Natural killer cell (primary cell): ENCODE measurements around the gene RCAN2. TPM values are rescaled to one million over a fixed set of nuclear protein-coding genes. Genes with fewer than 3 reads are reported as not detected.

Source experiments
- ATAC-seq, 3 donors: fragments of 150-1000 bp in 2 of 3; fragments of 200-7000 bp in 1 of 3; cut with Tn5 transposase; 1 replicate in 1 of 3; 2 replicates in 2 of 3; pipeline ENCODE4 v1.10.0; 2021; ENCODE audit warnings: mild to moderate bottlenecking in 2 of 3, moderate library complexity in 2 of 3
- DNase-seq, 2 donors: peaks; one replicate each; pipeline versions ENCODE4 v3.0.0 to v3.0.0-alpha.2; 2013 to 2021; ENCODE audit warnings: mixed read lengths in 1 of 2
- H3K27ac ChIP-seq: one replicate; pipeline ENCODE4 v1.5.1; 2013; ENCODE audit warnings: mild to moderate bottlenecking, low read length
- H3K27me3 ChIP-seq: one replicate; pipeline ENCODE4 v1.6.1; 2013; ENCODE audit warnings: low read length; ENCODE audit not compliant: control insufficient read depth, insufficient read depth
- H3K36me3 ChIP-seq: one replicate; pipeline ENCODE4 v1.6.1; 2013; ENCODE audit warnings: low read length; ENCODE audit not compliant: control insufficient read depth, insufficient read depth
- H3K4me1 ChIP-seq: one replicate; pipeline ENCODE4 v1.6.1; 2013; ENCODE audit warnings: low read length; ENCODE audit not compliant: control insufficient read depth, insufficient read depth
- H3K4me3 ChIP-seq: one replicate; pipeline ENCODE4 v1.5.1; 2013; ENCODE audit warnings: low read length
- H3K9me3 ChIP-seq: one replicate; pipeline ENCODE4 v1.6.1; 2013; ENCODE audit warnings: low read length; ENCODE audit not compliant: control insufficient read depth, insufficient read depth
- H3K27ac Mint-ChIP-seq, 2 donors: one replicate each; pipeline ENCODE4 v1.8.0; 2022; ENCODE audit warnings: mild to moderate bottlenecking in 2 of 2, mixed read lengths in 2 of 2, moderate library complexity in 1 of 2
- H3K27me3 Mint-ChIP-seq, 2 donors: one replicate each; pipeline ENCODE4 v1.8.0; 2022; ENCODE audit warnings: low read depth in 2 of 2, mixed read lengths in 2 of 2
- H3K36me3 Mint-ChIP-seq: one replicate; pipeline ENCODE4 v1.8.0; 2022; ENCODE audit warnings: mixed read lengths
- H3K4me1 Mint-ChIP-seq, 2 donors: one replicate each; pipeline ENCODE4 v1.8.0; 2022; ENCODE audit warnings: mixed read lengths in 2 of 2
- H3K4me3 Mint-ChIP-seq: one replicate; pipeline ENCODE4 v1.8.0; 2022; ENCODE audit warnings: mild to moderate bottlenecking, moderate library complexity, mixed read lengths
- H3K9me3 Mint-ChIP-seq, 2 donors: one replicate each; pipeline ENCODE4 v1.8.0; 2022; ENCODE audit warnings: mixed read lengths in 2 of 2
- WGBS: methylation state at CpG from one replicate; pipeline ENCODE4 v1.1.7; 2013; ENCODE audit warnings: missing lambda C conversion rate; ENCODE audit not compliant: insufficient coverage; 5-methylcytosine and 5-hydroxymethylcytosine counted together
- intact Hi-C: fragments of 100-400 bp; cut with micrococcal nuclease; formaldehyde crosslinking; loops from one replicate; pipeline ENCODE4 v1.14.2; 2022
- total RNA-seq, 4 donors: library from RNA; stranded (reverse); fragments of 120-200 nt in 1 of 4; gene quantifications; one replicate each; pipeline versions ENCODE4 v1.2.3 to v1.2.4, GENCODE V29; 2013 to 2022
- TF ChIP-seq, protein P1 (sequence below): fragments of 200-600 bp; IDR thresholded peaks from one replicate; pipeline ENCODE4 v1.8.0; 2022; ENCODE audit warnings: antibody characterized with exemption

RCAN2 gene
- total RNA-seq, 3 donors from 2014 or later (not counting 1 experiment from before 2014, with no cell fraction given), result 0.43 TPM; not detected in 2

DNA sequence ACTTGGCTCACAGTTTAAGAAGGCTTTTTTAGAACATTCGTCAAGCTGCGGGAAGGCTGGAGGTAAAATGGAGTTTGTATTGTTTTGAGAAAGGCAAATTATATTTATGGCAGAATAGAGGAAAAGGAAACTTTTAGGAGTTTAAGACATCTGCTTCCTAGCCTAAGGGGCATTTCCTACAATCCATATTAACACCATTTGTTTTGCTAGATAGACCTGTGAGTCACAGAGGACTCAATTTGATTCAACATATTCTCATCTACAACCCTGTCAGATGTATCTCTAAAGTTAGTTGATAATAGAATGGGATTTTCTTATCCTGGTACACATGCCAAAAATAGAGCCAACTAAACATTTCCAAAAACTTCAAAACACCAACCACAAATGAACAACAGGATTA lies 35.0 kb downstream of the RCAN2 start:
- DNase-seq (no peak), ATAC-seq (no peak)
- Mint-ChIP-seq H3K4me3 (no peak overlapping the region), H3K4me1 (no peaks in the 10 kb centered on the region), H3K9me3 (no peaks in the 10 kb centered on the region), H3K27me3 (peaks cover 11 to 50% of the 10 kb centered on the region in 2 donors), H3K36me3 (no peaks in the 10 kb centered on the region), H3K27ac (no peak overlapping the region)
- no peak overlapping the region for H3K4me3 ChIP-seq
- no peak overlapping the region for H3K27ac ChIP-seq
- H3K9me3 ChIP-seq, result no peaks in the 10 kb centered on the region
- no peaks in the 10 kb centered on the region for H3K4me1 ChIP-seq
- peaks cover 2% of the 10 kb centered on the region for H3K27me3 ChIP-seq
- intact Hi-C loops, result no loop called here
- 100% methylated on average over 2 of the region's 2 CpGs for WGBS
- H3K36me3 ChIP-seq, result no peaks in the 10 kb centered on the region
- TF ChIP-seq, protein P1, sequence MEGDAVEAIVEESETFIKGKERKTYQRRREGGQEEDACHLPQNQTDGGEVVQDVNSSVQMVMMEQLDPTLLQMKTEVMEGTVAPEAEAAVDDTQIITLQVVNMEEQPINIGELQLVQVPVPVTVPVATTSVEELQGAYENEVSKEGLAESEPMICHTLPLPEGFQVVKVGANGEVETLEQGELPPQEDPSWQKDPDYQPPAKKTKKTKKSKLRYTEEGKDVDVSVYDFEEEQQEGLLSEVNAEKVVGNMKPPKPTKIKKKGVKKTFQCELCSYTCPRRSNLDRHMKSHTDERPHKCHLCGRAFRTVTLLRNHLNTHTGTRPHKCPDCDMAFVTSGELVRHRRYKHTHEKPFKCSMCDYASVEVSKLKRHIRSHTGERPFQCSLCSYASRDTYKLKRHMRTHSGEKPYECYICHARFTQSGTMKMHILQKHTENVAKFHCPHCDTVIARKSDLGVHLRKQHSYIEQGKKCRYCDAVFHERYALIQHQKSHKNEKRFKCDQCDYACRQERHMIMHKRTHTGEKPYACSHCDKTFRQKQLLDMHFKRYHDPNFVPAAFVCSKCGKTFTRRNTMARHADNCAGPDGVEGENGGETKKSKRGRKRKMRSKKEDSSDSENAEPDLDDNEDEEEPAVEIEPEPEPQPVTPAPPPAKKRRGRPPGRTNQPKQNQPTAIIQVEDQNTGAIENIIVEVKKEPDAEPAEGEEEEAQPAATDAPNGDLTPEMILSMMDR, result no peak

DNA sequence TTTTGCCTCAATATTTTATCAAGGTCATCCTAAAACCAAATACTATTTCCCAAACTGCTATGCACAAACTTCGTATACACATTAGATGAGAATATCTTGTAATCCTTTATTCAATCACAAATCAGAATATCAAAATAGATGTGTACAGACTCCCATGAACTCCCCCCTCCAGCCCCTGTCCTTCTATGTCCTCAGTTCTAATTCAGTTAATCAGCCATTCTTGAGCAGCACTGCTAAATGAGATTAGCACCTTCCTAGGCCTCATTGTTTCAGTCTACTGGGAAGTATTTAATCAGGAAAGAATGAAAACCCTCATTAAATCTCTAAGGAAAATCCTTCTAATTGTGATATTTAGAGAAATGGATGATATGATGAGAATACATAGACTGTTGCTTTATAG lies 36.6 kb downstream of the RCAN2 start:
- WGBS, result 82% methylated on average over 1 of the region's 1 CpG
- no peaks in the 10 kb centered on the region for H3K9me3 ChIP-seq
- no peak overlapping the region for H3K4me3 ChIP-seq
- Mint-ChIP-seq H3K27ac (no peak overlapping the region), H3K4me1 (no peaks in the 10 kb centered on the region), H3K36me3 (no peaks in the 10 kb centered on the region), H3K4me3 (no peak overlapping the region), H3K9me3 (no peaks in the 10 kb centered on the region), H3K27me3 (peaks cover 11 to 64% of the 10 kb centered on the region in 2 donors)
- ATAC-seq, result no peak
- intact Hi-C loops, result no loop called here
- H3K27me3 ChIP-seq, result no peaks in the 10 kb centered on the region
- no peak for DNase-seq
- no peaks in the 10 kb centered on the region for H3K36me3 ChIP-seq
- no peak overlapping the region for H3K27ac ChIP-seq
- TF ChIP-seq, protein P1, result no peak
- no peaks in the 10 kb centered on the region for H3K4me1 ChIP-seq

DNA sequence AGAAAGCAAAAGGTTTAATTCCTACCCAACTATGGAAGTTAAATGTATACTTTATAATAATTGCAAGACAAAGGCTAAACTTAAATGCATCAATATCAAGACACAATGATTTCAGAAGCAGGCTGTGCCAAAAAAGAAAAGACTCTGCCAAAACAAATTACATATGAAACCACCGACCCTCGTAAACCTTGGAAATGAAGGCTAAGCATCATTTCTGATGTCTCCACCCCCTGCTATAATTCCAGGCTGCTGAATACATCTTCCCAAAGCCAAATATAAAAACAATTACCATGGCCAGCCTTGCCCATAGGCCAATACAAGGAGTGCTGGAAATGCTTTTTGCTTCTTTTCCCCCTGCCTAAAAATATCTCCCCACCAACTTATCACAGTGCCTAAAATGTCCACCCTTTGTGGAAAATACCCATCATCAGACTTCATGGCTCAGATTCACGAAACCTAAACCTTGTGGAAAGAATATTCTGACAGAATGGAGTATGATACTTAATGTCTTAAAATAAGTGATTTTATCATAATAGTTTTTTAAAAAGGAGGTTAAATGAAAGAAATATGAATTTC lies 37.4 kb downstream of the RCAN2 start:
- no peaks in the 10 kb centered on the region for H3K4me1 ChIP-seq
- intact Hi-C loops, result no loop called here
- no peak for ATAC-seq

More for the DNA sequence above, 37.4 kb downstream of the RCAN2 start:
- peaks cover 8 to 68% of the 10 kb centered on the region in 2 donors for H3K27me3 Mint-ChIP-seq
- Histone ChIP-seq H3K4me3 (no peak overlapping the region), H3K27me3 (no peaks in the 10 kb centered on the region), H3K9me3 (no peaks in the 10 kb centered on the region), H3K27ac (no peak overlapping the region), H3K36me3 (no peaks in the 10 kb centered on the region)
- peaks cover 2% of the 10 kb centered on the region for H3K36me3 Mint-ChIP-seq
- no peaks in the 10 kb centered on the region for H3K4me1 Mint-ChIP-seq
- TF ChIP-seq, protein P1, result no peak
- H3K27ac Mint-ChIP-seq, result no peak overlapping the region
- H3K9me3 Mint-ChIP-seq, result peaks cover 0 to 2% of the 10 kb centered on the region in 2 donors
- 94% methylated on average over 2 of the region's 3 CpGs for WGBS
- H3K4me3 Mint-ChIP-seq, result no peak overlapping the region
- DNase-seq, result no peak
